G401 (cell line): ENCODE data around the gene PLCL2. TPM values are rescaled to one million over a fixed set of nuclear protein-coding genes. Genes with fewer than 3 reads are reported as not detected.
"Not testable (repeated sequence)": the region's sequence is repeated elsewhere in the genome, so short reads cannot be mapped to it uniquely, and the experiment has no call there.

Experiments used
- DNase-seq: peaks from one replicate; pipeline ENCODE4 v3.0.0-alpha.2; 2015; ENCODE audit warnings: low spot score
- in situ Hi-C: cut with HindIII; loops from 2 replicates; pipeline ENCODE4 v1.10.0; 2016; ENCODE audit warnings: low sequenced_read_pairs, mixed read lengths
- total RNA-seq: library from RNA; depleted of rRNA; stranded (reverse); fragments of >200 nt; shearing (Covaris generic); gene quantifications from 2 replicates; pipeline ENCODE4 v1.2.3, GENCODE V29; 2014

The PLCL2 gene
- total RNA-seq, 1 experiment from 2014 or later: not detected

DNA sequence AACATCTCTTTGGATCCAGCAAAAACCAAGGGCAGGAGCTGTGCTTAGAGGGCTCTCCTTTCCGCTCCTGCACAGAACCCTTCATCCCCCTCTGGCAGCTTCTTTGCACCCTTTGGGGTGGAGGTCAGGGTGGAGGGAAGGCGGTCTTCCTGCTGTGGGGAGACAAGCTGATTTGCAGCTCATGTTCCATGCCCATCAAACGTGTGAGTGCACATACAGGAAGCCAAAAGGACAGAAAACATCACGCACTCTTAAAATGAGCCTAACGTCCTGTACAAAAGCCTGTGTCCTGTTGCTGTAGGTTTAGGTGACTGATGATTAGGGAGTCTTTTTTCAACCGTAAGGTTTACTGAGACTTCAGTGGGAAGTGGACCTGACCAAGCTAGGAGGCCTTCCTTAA, 195.2 kb downstream of the PLCL2 start:
- in situ Hi-C loops: no loop called here
- DNase-seq: no peak

DNA sequence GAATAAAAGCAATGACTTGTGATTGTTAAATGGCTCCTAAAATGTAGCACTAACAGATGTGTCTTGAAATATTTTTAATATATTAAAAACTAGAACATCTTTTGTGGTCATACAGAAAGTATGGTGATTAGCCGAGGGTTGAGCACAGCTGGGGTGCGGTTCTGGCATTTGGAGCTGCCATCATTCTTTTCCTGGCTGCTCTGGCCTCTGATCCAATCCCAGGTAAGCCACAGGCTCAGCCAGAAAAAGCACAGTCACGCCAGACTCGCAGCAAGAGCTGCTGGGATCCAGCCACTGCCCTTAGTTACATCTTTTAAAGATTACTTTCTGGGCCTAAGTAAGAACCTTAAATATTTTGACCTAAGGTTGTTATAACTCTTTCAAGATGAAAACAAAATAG, 196.8 kb downstream of the PLCL2 start:
- DNase-seq: peak; percentile 53
- in situ Hi-C loops: no loop called here

DNA sequence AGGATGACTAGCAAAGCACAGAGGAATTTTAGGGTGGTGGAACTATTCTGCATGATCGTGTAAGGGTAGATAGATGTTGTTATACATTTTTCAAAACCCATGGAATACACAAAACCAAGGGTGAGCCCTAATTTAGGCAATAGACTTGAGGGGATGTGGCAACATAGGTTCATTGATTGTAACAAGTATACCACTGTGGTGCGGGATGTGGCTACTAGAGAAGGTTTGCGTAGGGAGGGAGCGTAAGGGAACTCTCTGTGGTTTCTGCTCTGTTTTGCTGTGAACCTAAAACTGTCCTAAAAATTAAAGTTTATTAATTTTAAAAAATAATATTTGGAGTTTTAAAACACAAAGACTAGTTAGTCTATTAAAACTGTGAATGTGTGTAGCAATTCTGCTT, 202.8 kb downstream of the PLCL2 start:
- in situ Hi-C loops: no loop called here
- no peak for DNase-seq

GRCh38 chr3:17088017-17088416, 203.3 kb downstream of the PLCL2 start:
- no peak for DNase-seq
- in situ Hi-C loops: no loop called here

DNA sequence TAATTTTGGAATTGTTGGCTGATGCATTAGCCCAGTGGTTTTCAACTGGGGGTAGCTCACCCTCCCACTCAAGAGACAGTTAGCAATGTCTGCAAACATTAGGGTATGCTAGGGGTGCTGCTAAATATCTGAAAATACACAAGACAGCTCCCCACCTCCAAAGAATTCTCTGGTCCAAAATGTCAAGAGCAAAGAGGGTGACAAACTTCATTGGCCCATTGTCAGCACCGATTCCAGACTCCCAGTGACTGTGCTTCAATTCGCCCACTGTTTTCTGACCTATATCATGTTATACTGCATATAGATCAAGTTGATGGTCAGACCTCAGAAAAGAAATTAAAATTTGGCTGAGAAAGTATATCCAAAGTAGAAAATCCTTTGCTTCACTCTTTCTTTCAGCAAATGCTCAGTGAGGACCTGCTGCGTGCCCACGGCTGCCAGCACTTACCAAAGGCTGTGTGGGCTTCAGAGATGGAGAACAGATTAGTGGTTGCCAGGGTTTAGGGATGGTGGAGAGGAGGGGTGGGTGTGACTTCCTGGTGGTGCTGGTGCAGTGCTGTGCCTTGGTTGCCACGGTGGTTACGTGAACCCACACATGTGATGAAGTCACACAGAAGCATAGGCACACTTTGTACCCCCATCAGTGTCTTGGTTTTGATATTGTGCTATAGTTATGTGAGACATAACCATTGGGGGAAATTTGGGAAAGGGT, 204.0 kb downstream of the PLCL2 start:
- in situ Hi-C loops: no loop called here
- DNase-seq: no peak

DNA sequence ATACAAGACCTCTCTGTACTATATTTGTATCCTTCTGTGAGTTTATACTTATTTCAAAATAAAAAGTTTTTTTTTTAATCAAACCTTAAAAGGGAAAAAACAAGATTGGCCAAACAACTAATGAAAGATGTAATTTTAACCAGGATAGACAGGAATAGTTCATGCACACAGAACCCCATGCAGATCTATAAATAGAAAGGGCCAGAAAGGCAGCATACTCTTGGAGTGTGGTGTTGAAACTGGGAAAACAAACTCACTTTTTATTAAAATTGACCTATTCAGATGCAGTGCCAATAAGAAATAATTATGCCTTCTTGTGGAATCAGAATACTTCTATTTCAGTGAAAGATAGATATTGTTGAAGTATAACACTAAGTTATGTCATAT, 204.6 kb downstream of the PLCL2 start:
- in situ Hi-C loops: no loop called here
- DNase-seq: peak; percentile 53

DNA sequence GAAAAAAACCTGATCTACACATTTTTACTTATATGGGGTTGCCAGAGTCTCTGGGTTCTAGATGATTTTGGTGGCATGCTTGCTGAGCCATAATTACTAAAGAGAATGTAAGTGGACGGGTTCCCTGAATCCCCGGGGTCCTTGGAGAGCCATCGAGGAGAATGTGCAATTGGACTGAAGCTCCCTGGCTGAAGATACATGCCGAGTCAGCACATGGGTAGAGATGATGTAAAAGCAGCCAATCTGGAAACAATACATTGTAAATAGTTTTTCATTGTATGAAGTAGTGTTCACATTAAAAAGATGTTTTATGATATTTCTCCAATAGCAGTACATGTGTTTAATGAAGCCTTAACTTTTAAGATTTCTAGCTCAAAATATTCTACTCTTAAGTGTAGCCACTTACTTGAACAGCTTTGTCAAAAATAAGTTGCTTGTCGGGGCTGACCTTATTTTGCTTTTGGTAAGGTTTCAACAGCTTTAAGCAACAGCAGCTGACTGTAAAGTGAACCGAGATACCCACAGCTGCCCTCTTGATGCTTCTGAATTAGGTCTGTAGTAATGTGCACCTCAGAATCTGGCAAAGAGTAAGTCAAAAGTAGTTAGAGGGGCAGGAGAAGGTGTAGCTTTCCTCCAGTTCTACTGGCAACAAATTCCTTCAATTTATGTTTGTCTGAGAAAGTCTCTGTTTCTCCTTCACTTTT, 205.7 kb downstream of the PLCL2 start:
- DNase-seq: peak; percentile 56
- in situ Hi-C loops: no loop called here

DNA sequence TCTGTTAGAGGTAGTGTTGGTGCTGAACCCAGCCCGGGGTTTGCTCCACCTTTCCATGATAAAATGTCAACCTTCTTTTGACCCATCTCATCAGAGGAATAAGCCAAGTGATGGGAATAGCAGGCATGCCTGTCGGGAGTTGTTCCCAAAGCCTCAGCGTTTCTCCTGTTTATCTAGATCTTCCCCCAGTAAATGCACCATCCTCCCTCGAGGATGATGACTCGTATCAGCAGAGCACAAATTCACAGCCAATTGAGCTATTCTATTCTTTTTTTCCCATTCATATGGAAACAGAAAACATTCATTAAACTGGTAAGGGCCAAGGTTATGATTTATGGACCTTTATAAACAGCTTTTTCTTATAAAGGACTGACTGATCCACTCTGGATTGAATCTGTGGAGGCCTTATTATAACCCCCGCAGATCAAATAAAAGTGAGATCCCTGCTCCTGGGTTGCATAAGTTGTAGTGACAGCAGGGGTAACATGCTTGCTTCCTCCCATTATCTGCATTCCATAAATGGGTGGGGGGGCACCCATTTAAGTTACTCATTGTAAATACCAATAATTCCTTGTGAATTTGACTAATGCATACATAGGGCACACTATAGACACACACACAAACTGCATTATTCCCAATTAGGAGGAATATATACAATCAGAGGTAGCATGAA, 207.3 kb downstream of the PLCL2 start:
- in situ Hi-C loops: no loop called here
- DNase-seq: no peak

GRCh38 chr3:17092583-17092933, 207.8 kb downstream of the PLCL2 start:
- no peak for DNase-seq
- in situ Hi-C loops: no loop called here

DNA sequence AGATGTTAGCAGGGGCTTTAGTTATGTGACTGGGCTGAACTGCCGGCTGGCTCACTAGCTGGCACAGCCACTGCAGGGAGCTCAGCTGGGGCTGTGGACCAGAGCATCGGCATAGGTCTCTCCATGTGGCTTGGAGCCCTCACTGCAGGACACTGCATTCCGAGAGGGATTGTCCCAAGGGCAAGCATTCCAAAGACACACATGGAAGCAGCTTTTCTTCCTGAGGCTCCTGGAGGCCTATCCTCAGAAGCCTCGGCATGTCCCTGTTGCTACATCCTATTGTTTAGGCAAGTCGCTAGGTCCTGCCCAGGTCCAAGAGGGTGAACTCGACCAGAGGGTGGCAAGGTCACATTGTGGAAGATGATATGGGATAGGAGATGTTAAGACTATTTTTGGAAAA, 209.8 kb downstream of the PLCL2 start:
- in situ Hi-C loops: no loop called here
- DNase-seq: no peak

GRCh38 chr3:17103579-17103978, 218.8 kb downstream of the PLCL2 start:
- DNase-seq: no peak
- in situ Hi-C loops: no loop called here

- in situ Hi-C loops, DNase-seq: not testable (repeated sequence)
Observed at GRCh38 chr3:17106801-17107200, 222.0 kb downstream of the PLCL2 start.

GRCh38 chr3:17110660-17111396, 226.1 kb downstream of the PLCL2 start:
- no peak for DNase-seq
- in situ Hi-C loops: no loop called here

DNA sequence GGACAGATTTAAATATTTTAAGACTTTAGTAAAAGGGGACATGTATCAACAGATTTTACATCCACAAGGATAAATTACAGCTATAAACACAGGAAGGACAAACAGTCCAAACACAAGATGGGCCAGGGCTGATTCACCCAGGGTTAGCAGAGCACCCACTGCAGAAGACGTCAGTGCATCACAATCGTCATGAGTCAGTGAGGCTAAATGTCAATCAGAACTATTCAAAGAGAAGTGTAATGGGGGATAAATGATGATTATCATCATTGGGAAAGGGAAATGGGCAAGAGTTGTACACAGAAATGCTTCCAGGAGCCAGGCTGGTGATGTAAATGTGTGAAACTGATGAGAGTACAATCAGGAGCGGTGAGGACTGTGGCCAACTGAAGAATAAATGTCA, 226.8 kb downstream of the PLCL2 start:
- no peak for DNase-seq
- in situ Hi-C loops: no loop called here

GRCh38 chr3:17115186-17115585, 230.4 kb downstream of the PLCL2 start:
- no peak for DNase-seq
- in situ Hi-C loops: no loop called here

- in situ Hi-C loops: no loop called here
- DNase-seq: peak; percentile 87
Observed at GRCh38 chr3:17116007-17116600, 231.3 kb downstream of the PLCL2 start.

- in situ Hi-C loops: no loop called here
- no peak for DNase-seq
Observed at GRCh38 chr3:17118771-17119170, 234.0 kb downstream of the PLCL2 start.

DNA sequence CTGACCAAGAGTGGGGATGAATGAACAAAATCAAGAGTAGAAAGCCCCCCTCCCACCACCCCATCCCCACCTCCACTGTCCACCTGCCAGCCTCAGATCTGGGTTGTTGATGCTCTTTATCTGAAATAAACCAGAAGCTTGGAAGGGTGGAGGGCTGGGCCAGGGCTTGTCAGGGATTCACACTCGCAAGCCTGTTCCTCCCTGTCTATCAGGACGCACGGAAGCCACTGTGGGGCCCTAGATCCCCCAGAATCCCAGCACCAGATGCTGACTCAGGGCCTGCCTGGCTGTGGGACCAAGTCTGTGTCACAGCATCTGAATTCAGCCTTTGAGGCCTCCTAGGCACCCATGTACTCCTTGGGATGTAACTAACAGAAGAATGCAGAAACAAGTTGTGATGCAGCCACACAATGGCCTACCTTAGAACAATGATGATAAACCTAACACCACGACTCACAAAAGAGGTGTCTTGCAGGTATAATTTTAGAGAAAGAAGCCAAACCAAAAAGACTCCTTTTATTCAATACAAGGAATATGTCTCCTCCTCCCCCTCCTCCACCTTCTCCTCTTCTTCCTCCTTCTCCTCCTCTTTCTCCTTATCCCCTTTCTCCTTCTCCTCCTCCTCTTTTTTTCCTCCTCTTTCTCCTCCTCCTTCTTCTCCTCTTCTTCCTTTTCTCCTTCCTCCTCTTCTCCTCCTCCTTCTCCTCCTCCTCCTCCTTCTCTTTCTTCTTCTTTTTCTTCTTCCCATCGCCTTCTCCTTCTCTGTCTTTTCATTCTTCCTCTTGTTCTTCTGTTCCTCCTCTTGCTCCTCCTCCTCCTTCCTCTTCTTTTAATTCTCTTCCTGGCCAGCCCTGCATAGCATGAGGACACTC, 234.7 kb downstream of the PLCL2 start:
- no peak for DNase-seq
- in situ Hi-C loops: no loop called here

DNA sequence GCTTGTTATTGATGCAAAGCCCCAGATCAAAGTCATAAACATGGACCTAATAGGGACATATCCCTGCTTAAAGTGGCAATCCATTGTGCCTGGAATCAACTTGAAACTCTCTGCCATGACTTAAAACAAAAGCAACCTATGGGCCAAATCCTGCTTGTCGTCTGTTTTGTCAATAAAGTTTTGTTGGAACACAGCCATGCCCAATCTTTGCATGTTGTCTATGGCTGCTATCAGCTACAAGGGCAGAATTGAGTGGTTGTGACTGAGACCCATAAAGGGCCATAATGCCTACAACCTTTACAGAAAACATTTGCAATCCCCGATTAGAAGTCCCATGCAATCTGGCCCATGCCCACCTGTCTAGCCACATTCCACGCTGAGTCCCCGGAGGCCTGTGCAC, 235.4 kb downstream of the PLCL2 start:
- DNase-seq: no peak

More for the DNA sequence above, 235.4 kb downstream of the PLCL2 start:
- in situ Hi-C loops: no loop called here
